Inflammatory macrophage treated with lipopolysaccharide for 4 hours (primary cell): ENCODE data around the gene ALDH1A1.
"Not testable (repeated sequence)": the region's sequence is repeated elsewhere in the genome, so short reads cannot be mapped to it uniquely, and the experiment has no call there.

Experiments
- DNase-seq: peaks from one replicate; pipeline ENCODE4 v3.0.0-alpha.2; 2020

Gene ALDH1A1

GRCh38 chr9:72891043-72891442, 61.8 kb downstream of the ALDH1A1 start:
- DNase-seq = no peak

- DNase-seq = no peak
Observed at GRCh38 chr9:72888943-72889342, 63.9 kb downstream of the ALDH1A1 start.

DNA sequence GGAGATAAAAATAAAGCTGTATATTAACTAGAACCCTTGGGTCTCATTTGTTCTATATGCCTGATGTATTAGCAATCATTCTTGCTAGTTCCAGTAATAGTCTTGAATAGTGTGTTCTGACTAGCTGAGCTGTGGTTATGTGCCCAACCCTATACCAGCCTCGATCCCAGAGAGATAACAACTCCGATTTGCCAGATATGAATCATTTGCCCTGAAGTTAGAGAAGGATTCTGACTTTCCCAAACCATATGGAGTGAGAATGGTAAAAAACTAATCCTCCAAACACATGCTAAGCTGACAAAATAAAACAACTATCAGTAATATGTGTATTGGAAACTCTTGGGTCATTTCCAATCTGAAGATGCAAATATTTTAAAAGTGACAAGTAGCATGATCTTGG, 64.8 kb downstream of the ALDH1A1 start:
- DNase-seq = no peak

- DNase-seq = no peak
Observed at GRCh38 chr9:72886386-72886785, 66.5 kb downstream of the ALDH1A1 start.

DNA sequence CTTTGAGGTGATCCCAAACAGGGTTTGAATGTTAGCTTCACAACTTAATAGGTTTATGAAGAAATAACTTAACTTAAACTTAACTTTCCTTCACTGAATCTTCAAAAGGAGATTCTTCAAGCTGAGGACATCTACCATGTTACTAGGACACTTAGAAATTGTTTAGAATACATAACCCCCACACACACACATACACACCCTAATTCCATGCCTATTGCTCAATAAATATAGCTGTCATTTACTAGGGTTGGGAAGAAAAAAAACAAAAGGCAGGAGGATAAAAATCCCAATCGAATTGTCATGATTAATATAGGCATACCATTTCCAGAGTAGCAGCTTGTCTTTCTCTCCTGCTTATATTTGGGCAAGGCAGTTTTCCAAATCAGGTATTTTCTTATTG, 68.3 kb downstream of the ALDH1A1 start:
- no peak for DNase-seq

DNA sequence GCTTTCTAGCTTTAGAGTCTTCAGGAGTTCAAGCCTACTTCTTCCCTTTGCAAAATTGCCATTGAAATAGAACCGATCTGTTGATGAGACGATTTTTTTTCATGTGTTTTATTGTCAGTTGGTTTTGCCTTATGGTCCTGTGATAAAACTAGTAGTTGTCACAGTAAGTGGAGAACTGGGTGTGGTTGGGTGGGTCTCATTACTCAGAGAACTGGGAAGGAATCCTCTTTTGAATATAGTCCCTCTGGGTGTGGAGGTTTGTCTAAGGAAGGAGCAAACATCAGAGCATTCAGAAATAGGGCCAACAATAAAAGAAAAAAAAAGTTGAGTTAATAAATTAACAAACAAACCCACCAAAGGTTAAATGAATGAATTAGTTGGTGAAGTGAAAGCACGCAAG, 69.0 kb downstream of the ALDH1A1 start:
- no peak for DNase-seq

DNA sequence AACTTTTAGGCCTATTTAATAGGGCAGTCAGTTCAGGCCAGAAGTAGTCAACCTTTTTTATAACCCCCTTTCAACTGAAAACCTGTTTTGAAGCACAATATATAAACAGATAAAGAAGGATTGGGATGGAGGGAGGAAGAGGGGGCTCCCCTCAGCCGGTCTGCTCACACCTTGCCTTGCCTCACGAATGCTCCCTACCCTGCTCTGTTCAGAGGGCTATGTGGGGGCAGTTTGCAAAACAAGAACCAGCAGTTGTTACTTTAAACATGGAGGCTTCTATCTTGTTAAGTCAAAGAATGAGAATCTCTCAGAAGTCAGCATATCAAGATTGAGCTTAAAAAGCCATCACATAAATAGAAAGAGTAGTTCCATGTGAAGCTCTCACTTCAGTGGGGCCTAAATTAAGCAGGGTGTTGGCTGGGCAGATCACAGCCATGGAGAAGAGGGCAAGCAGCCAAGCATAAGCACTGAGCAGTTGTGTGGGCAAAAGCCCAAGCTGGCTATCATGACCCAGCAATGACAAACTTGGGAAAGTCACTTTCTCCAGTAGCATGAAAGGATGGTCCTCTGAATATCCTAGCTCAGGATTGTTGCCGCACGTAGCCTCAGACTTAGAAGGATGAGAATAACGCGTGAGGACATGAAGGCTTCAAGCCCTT, 70.6 kb downstream of the ALDH1A1 start:
- no peak for DNase-seq

DNA sequence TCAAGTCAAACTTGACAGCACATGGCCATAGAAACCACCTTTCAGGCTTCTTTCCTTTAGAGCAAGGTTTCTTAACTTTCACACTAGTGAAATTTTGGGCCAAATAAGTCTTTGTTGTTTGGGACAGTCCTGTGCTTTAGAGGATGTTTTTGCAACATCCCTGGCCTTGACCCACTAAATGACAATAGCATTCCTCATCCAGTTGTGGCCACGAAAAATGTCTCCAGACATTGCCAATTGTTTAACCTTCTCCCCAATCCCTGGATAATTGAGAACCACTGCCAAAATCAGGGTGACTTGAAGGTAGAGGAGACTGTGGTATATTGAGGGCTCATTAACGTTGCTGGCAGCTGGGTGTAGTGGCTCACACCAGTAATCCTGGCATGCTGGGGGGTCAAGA, 72.0 kb downstream of the ALDH1A1 start:
- no peak for DNase-seq

DNA sequence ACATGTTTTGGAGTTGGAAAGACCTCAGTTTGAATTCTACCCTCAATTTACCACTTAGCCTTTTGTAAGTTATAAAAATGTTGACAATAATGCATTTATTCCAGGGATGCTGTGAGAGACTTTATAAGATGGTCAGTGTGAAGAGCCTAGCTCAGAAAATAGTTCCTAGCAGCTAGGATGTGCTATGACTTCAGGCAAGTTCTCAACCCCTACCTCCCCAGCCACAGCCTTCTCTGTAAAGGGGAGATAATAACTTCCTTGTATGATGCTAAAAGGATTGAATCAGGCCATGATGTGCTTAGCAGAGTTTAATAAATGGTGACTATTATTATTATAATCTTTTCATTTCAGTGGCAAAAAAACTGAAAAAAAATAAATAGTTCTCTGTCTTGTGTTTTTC, 77.6 kb downstream of the ALDH1A1 start:
- no peak for DNase-seq

GRCh38 chr9:72874344-72874743, 78.5 kb downstream of the ALDH1A1 start:
- no peak for DNase-seq

DNA sequence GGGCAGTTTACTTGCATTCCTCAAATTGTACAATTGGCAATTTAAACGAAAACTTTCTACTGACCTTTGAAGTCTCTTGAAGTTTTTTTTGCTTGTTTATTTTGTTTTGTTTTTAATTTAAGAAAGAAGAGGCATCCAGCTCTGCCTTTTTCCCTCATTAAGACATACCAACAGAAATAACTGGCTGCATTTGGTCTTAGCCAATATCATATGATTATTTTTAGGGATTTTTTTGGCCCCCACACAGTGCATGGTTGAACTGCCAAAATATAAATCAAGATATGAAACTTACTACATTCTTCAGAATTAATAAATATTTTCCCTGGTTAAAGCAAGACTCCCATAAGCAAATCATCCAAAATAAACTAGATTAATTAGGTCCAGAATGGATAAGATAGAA, 79.4 kb downstream of the ALDH1A1 start:
- DNase-seq = no peak

GRCh38 chr9:72872718-72873117, 80.1 kb downstream of the ALDH1A1 start:
- DNase-seq = no peak

DNA sequence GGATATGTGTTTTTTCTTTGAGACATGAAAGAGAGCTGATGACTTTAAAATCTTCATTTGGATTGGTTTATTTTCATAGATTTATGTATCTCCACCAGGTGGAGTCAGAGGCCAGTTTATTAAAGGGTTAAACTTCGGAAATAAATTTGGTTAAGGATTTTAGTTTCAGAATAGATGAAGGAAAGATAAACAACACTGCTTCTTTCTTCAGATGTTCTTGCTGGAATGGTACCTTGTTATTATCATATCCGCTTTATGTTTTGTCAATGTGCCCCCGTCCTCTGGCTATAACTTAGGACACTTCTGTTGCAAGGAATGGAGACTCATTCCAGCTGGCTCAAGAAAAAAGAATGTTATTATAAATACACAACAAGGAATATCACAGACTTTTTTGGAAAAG, 81.2 kb downstream of the ALDH1A1 start:
- peak; percentile 29 for DNase-seq

DNA sequence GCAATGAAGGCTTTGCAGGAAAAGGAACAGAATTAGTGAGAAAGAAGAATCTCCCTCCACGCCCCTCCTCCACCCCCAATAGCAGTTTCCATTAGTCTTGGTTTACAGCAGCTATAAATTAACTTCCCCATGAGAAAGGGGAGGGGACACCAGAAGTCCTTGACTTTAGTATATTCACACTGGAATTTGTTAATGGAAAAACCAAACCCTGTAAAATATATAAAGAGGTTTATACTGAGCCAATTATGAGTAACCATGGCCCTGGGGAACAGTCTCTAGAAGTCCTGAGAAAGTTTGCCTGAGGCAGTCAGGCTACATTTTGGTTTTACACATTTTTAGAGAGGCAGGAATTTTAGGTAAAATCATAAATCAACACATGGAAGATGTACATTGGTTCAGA, 88.5 kb downstream of the ALDH1A1 start:
- DNase-seq = no peak

- DNase-seq = no peak
Observed at GRCh38 chr9:72863456-72864094, 89.3 kb downstream of the ALDH1A1 start.

GRCh38 chr9:72862788-72863187, 90.1 kb downstream of the ALDH1A1 start:
- DNase-seq = not testable (repeated sequence)

DNA sequence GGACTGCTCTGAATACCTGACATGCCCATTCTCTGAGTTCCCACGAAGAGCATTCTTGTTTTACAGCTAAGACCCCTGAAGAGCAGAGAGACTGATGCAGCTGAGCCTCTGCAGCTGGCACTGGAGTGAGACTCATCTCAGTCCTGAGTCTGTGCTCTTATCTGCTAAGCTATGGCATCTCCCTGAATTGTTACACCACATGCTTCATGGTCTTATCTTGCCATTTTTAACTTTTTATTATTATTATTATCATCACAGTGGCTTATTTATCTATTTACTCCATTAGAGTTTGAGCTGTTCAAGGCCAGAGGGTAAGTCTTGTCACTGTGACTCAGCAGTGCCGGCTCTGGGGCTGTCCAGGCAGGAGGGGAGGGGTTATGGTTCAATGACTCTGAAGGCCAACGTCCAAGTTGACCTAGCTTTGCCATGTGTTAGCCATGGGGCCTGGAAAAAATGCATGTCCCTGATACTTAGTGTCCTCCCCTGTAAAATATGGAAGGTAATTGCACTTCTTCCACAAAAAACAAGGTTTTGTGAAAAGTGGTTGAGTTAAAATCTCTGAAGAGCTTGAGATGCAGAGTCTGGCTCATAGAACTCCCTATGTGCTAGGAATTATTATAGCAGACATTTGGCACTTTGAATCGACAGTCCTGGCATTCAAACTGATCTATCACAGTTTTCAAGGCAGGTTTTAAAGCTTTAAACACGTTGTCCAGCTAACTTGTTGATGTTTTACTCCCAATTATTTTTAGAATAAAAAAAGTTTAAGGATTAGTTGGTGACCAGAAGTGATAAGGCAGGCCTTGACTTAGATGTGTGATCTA, 94.6 kb downstream of the ALDH1A1 start:
- DNase-seq = peak; percentile 36

- DNase-seq = no peak
Observed at GRCh38 chr9:72857624-72857996, 95.2 kb downstream of the ALDH1A1 start.

DNA sequence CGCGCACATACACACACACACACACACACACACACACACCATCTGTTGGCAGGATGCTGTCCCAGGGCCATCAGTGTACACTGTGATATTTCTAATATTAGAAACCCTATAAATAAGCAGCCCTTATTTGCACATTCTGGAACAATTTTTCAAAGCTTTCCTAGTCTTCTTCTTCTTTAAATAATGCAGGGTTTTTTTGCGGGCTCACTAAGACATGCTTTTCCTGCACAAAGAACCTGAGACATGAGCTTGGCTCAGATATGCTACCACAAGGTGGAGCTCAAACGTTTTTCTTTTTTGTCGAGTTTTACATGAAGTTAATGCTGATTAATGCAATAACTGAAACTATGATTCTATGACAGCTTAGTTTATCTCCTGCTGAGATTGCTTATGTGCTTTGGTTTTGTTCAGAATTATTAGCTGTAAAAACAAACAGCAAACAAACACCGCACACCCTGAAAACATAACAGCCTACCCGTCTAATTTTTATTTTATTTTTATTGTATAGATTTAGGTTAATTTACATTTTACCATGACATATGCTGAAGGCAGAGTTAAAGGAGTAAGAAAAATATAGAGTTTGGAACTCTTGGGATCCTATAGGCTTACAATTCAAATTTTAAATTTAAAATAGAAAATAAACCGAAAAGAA, 95.8 kb downstream of the ALDH1A1 start:
- DNase-seq = peak; percentile 69

- DNase-seq = no peak
Observed at GRCh38 chr9:72855890-72856523, 96.8 kb downstream of the ALDH1A1 start.

DNA sequence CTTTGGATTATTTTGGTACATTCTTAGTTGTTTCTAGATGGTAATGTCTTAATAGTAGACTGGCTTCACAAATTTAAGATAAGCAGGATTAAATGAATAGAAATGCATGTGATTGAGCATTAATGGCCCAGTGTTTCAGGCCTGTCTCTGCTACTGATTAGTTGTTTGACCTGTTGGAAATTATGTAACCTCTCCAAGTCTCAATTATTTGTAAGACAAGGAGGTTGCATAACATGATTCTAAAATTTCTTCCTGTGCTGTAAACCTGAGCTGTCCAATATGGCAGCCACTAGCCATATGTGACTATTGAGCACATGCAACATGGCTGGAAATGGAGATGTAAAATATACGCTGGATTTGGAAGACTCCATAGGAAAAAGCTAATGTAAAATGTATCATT, 97.5 kb downstream of the ALDH1A1 start:
- no peak for DNase-seq
